T47D (cell line): ENCODE measurements around the gene NR1I3.

Experiments used
- DNase-seq, 2 experiments: peaks; one replicate each; pipeline versions ENCODE4 v3.0.0 to v3.0.0-alpha.2; 2011 to 2012; ENCODE audit warnings: low read depth in 1 of 2, low spot score in 1 of 2
- JUND ChIP-seq: IDR thresholded peaks from 2 replicates; pipeline ENCODE4 v1.6.1; 2012; ENCODE audit warnings: low read depth
- in situ Hi-C: cut with HindIII; loops from 2 replicates; pipeline ENCODE4 v1.10.0; 2016; ENCODE audit warnings: low sequenced_read_pairs, low pct_unique_long_range_greater_than_20kb

The NR1I3 gene

DNA sequence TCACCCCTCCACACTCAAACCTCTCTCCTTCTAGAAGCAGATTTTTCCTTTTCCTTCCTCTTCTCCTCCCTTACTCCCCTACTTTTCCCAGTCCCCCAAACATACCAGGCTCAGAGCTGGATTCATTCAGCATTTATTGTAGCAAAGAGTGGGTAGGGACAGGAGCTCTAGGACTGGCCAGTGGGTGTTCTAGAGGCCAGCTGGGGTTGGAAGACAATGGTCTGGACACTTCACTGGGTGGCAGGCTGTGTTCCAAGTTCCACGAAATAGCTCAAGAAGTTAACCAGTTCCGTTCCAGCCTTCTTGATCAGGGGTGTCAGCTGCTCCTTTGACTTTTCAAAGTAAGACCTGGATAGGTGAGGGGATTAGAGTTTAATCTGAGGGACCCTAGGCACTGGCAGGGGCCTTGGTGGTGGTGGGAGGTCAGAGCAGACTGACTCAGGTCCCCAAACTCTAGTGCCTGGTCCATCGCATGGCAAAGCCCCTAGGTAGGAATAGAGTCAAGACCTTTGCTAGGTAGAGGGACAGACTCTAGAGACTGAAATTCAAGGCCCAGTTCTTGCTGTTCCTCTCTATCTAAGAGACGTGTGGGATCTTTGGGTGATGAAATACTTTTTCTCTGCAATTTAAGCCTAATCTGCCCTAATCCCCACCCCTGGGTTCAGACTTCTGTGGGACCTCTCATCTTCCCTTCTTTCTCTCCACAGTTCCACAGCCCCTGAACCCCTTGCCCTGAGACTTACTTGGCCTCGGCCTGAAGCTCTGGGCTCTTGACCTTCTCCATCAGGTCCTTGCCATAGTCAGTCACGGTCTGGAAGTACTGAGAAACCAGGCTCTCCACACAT is 15.6 kb downstream of the NR1I3 start:
- no peak for DNase-seq
- in situ Hi-C loops: no loop called here
- TF ChIP-seq JUND: no peak

DNA sequence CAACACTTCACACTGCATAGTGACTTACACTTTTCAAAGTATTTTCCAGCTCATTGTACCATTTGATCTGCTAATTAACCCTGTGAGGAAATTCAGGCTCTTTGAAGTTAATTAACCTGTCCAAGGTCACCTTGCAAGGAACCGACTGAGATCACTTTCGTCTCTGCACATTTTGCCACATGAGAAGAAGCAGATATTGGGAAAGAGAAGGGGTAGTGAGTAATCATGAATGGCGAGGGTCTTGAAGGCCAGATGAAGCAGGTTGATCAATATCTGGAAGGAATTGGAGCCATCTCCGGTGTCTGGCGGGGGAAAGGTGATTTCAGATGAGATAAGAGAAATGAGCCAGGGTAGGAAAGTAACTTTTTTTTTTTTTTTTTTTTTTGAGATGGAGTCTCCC is 18.0 kb downstream of the NR1I3 start:
- no peak for TF ChIP-seq JUND
- in situ Hi-C loops: no loop called here

DNA sequence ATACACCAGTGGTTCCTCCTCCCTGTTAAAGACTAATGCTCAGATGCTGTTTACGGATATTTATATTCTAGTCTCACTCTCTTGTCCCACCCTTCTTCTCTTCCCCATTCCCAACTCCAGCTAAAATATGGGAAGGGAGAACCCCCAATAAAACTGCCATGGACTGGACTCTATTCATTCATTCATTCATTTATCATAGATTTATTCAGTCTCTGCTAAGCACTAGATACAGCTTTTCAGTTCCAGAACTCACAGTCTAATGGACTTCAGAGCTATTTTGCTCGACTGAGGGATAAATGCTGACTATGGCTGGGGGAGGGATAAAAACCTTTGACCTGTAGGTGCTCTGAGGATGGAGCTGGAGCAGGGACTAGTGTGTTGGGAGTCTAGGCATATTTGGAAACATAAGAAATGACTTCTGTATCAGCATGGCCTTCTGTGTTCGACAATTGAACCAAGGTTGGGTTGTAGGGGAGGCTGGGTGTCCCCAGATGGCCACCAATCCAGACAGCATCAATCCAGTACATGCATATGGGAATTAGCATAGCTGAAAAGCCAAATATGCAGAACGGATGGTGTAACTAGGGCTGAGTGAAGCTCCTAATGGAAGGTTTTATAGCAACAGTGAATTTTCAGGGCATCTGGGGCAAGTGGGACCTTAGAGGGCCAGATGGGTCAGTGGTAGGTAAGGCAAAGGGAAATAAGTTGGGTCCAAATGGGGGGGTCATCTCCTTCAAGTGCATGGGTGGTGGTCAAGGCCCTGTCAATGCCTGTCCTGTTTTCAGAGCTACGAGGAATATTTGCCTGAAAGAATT is 18.7 kb downstream of the NR1I3 start:
- in situ Hi-C loops: no loop called here
- DNase-seq: no peak

More for the DNA sequence above, 18.0 kb downstream of the NR1I3 start:
- no peak for DNase-seq

DNA sequence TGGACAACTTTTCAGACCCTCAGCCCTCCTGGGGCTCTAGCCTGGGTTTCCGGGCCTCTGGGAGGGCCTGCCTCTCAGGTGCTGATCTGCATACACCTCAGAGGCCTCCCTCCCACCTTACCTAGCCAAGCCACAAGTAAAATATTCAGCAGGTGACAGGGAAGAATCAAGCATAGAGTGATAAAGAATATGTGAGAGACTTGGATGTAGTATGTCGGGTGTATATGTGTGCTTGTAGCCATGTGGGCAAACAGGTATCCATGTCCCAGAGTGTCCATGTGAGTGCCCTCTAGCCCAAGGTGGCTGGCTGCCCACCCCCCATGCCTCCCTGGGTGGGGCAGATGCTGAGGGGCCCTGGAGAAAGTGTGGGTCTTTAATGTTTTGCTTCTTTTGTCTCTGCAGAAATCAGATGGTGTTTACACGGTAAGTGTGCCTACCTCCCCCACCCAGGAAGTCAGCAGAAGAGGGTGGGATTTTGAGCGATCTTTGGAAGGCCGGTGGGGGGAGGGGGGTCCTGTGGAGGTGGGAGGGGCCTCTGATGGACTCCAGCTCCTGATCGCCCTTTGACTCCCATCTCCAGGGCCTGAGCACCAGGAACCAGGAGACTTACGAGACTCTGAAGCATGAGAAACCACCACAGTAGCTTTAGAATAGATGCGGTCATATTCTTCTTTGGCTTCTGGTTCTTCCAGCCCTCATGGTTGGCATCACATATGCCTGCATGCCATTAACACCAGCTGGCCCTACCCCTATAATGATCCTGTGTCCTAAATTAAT is 19.5 kb downstream of the NR1I3 start:
- no peak for DNase-seq
- in situ Hi-C loops: no loop called here
- no peak for TF ChIP-seq JUND

More for the DNA sequence above, 18.7 kb downstream of the NR1I3 start:
- no peak for TF ChIP-seq JUND

DNA sequence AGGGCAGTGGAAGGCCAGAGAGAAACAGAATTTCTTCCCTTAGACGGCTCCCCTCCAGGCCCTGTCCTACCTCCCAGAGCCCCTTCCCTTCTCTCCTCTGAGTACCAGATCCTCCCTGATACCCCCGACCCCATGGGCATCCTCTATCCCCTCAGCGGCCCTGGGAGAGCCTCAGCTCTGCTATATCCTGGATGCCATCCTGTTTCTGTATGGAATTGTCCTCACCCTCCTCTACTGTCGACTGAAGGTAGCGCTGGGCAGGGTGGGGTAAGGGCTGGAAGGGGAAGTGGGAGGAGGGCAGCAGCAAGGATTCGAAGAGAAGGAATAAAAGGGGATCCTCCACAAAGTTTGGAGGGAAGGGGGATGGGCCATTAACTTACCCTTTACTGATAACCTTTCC is 20.2 kb downstream of the NR1I3 start:
- in situ Hi-C loops: no loop called here
- no peak for TF ChIP-seq JUND

DNA sequence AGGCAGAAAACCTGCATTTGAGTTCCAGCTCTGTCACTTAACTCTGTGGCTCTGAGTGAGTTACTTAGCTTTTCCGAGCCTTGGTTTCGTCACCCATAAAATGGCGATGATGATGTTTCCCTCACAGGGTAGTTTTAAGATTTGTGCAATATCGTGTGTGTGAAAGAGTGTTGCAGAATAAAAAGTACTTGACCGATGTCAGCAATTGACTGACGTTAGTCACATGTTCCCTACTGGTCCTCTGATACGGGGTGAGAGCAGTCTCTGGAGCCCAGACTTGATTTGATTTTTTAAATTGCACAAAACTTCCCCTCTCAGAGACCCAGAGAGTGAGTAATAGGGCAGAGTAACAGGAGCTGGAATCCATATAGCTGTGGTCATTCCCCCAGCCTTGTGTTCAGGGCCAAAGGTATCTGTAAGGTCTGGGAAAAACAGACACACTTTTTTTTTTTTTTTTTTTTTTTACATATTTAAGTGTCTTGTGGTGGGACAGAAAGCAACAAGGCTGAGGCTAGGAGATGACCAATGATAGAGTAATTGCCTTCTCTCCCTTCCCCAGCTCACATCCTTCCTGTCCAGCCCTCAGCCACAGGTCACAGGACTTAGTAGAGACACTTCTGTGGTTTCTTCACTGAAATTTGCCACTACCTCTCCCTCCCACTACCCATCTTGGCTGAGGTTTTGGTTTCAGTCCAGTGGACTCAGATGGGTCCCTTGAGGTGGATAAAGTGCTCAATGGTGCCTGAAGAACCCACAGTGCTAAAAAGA is 20.9 kb downstream of the NR1I3 start:
- TF ChIP-seq JUND: no peak
- in situ Hi-C loops: no loop called here
- no peak for DNase-seq

More for the DNA sequence above, 20.2 kb downstream of the NR1I3 start:
- DNase-seq: no peak

DNA sequence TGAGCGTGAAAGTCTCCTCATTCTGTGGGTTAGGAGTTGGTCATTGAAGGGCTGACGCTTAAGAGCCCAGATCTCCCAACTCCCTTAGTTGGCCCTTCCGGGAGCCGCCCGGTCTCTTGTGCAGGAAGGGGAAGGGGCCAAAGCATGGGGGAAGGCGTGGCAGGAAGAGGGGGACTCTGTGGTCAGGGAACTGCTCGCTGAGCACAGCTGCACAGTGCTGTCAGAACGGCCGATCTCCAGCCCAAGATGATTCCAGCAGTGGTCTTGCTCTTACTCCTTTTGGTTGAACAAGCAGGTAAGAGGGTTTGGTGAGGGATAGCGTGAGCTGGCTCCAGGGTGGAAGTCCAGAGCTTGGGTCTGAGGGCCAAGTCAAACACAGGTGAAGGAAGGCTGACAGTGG is 22.9 kb downstream of the NR1I3 start, which contains the start of gene FCER1G:
Gene FCER1G (plus strand): TSS at position 220 of the 400 bp plus-strand sequence. CDS start 27 bp downstream, at position 247.
- no peak for TF ChIP-seq JUND
- in situ Hi-C loops: no loop called here
- DNase-seq: no peak

DNA sequence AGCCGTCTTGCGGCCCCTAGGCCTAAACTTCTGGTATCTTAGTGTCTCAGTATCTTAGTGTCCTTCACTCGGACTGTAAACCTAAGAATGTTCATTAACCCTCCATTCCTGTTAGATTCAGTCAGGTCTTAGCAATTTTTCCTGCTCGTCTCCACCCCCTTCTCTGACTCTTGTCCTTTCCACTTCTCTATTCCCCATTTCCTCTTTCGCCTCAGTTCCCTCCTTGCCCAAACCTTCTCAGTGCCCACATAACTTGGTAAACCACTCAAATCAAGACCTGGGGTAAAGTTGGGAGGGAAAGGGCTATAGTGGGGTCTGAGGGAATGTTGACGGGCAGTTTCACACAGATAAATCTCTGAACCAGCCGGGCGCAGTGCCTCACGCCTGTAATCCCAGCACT is 23.6 kb downstream of the NR1I3 start:
- no peak for TF ChIP-seq JUND
- no peak for DNase-seq
- in situ Hi-C loops: no loop called here

DNA sequence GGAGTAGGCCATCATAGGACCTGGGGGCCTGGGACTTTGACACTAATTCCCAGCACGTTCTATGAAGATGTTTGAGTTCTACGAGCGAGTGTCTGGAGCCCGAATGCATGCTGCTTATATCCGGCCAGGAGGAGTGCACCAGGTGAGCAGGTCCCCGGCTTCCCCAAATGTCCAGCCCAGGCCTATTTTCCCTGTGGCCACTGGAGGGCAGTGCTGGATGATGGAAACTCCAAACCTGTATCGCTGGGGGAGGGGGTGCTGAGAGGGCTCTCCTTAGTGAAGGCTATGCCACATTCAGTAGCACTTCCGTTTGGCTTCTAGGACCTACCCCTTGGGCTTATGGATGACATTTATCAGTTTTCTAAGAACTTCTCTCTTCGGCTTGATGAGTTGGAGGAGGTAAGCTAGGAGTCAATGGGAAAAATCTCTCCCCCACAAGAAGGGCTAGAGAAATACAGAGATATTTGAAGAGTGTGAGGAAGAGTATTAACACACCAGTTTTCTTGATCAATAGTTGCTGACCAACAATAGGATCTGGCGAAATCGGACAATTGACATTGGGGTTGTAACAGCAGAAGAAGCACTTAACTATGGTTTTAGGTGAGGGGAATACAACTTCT is 28.1 kb downstream of the NR1I3 start:
- peak; percentile 69 to 91 for DNase-seq
- no peak for TF ChIP-seq JUND
- in situ Hi-C loops: no loop called here

DNA sequence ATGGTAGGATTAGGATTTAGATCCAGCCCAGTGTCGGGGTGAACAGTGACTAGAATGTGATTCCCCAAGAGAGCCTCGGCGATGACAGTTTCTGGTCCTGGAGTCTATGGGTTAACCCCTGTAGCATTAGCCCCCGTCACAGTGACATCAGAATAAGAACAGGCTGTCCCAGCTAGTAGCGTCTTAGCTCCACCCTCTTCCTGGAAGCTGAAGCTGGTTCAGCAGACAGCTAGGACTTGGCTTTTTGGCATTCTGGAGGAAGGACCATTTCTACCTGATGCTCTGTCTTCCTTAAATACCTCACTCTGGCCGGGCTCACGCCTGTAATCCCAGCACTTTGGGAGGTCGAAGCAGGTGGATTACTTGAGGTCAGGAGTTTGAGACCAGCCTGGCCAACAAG is 30.8 kb downstream of the NR1I3 start:
- in situ Hi-C loops: no loop called here
- no peak for DNase-seq
- TF ChIP-seq JUND: no peak

DNA sequence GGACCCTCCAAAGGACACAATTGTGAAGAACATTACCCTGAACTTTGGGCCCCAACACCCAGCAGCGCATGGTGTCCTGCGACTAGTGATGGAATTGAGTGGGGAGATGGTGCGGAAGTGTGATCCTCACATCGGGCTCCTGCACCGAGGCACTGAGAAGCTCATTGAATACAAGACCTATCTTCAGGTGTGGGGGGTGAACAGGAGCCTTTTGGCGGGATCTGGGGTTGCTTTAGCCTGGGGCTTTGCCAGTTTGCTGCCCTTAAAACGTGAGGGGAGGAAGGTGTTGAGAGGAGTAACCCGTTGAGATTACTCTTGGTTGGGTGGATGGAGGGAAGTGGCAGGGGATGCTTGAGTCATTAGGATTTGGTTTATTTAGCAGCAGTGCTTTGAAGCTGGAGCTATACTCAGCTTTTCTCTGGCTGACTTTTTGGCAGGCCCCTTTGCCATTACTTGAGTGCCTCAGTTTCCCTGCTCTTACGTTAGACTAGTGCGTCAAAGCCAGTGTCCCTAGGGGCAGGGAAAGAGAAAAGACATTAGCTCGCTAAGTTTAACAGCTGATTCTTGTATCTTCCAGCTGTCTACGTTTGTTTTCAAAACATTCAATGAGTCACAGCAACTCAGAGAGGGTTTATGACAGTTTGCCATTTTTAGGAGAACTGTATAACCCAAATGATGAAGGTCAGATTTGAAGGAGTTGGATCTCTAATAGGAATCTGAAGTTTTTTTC is 31.4 kb downstream of the NR1I3 start:
- no peak for TF ChIP-seq JUND
- no peak for DNase-seq
- in situ Hi-C loops: no loop called here
